OCI-LY1 (cell line): ENCODE results near the gene ACAN.

Source experiments
- CTCF ChIP-seq: fragments of 200-600 bp; sonication (generic), shearing (Covaris generic); IDR thresholded peaks from 2 replicates; pipeline ENCODE4 v1.5.1; 2017; ENCODE audit warnings: mild to moderate bottlenecking, antibody characterized with exemption, low read length, moderate library complexity, mixed read lengths
- EZH2 ChIP-seq: fragments of 200-600 bp; sonication (generic), shearing (Covaris generic); IDR thresholded peaks from 2 replicates; pipeline ENCODE4 v1.8.0; 2017; ENCODE audit warnings: borderline replicate concordance, mixed run types, mild to moderate bottlenecking, antibody characterized with exemption, low read length, moderate library complexity, mixed read lengths

GRCh38 chr15:88900309-88900981 lies 97.2 kb downstream of the ACAN start:
- TF ChIP-seq CTCF (no peak), EZH2 (no peak)
